AG09309 (cell line): ENCODE results near the gene PLOD1.

ENCODE experiments used
- DNase-seq: peaks from one replicate; pipeline ENCODE4 v3.0.0-alpha.2; 2010; ENCODE audit warnings: low read depth
- H3K4me3 ChIP-seq: 2 replicates; pipeline ENCODE4 v1.5.1; 2011; ENCODE audit warnings: mild to moderate bottlenecking, low read depth, low read length, moderate library complexity; ENCODE audit not compliant: control insufficient read depth
- CTCF ChIP-seq: IDR thresholded peaks from 2 replicates; pipeline ENCODE4 v1.5.1; 2011; ENCODE audit warnings: mild to moderate bottlenecking, low read depth, low read length, inconsistent platforms; ENCODE audit not compliant: insufficient read depth, control insufficient read depth; ENCODE audit errors: missing control alignments

The PLOD1 gene

GRCh38 chr1:11913291-11913690 lies 21.2 kb upstream of the PLOD1 start:
- no peak for TF ChIP-seq CTCF
- no peak overlapping the region for H3K4me3 ChIP-seq
- DNase-seq = no peak

- H3K4me3 ChIP-seq = no peak overlapping the region
- DNase-seq = no peak
- TF ChIP-seq CTCF = no peak
These were observed 20.5 kb upstream of the PLOD1 start for GRCh38 chr1:11914024-11914423.

DNA sequence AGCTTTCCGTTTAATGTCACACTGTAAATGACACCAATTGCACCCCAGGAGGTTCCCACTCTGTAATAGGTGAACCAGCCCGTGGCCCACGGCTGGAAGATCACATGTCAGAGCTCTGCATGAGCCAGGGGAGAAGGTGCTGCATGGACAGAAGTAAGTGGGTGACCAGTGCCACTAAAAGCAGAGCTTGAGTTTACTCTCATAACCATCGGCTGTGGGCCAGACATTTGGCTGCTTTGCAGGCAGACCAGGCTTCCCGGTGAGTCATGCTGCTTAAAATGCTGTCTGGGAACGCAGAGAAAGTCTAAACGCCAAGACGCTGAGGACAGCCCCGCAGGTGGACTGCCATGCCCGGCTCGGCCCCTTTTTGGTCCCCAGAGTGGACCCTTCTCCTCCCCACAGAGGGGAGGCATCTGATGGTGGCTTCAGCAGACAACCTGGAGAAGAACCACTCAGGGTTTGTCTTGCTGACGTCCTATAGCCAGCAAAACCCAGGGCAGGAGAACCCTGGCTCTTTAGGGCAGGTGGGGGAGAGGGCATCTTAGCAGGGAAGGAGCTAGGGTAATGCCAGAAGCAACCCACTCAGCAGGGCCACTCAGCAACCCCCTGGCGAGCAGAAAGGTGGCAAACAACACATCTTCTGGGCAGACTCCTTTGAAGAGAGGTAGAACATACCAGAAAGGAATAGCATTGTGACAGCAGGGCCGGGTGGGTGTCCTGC lies 15.6 kb upstream of the PLOD1 start:
- no peak for TF ChIP-seq CTCF
- peak; percentile 62 for DNase-seq
- H3K4me3 ChIP-seq = no peak overlapping the region

GRCh38 chr1:11919621-11920020 lies 14.9 kb upstream of the PLOD1 start:
- TF ChIP-seq CTCF = no peak
- H3K4me3 ChIP-seq = no peak overlapping the region
- no peak for DNase-seq

- H3K4me3 ChIP-seq = no peak overlapping the region
- TF ChIP-seq CTCF = no peak
These were observed 14.1 kb upstream of the PLOD1 start for GRCh38 chr1:11920239-11920903.

GRCh38 chr1:11921022-11921421 lies 13.5 kb upstream of the PLOD1 start:
- TF ChIP-seq CTCF = no peak
- H3K4me3 ChIP-seq = no peak overlapping the region
- no peak for DNase-seq

More at GRCh38 chr1:11920239-11920903, 14.1 kb upstream of the PLOD1 start:
- no peak for DNase-seq
